HuH-7 (cell line): ENCODE data around the gene CNNM3.

Source experiments
- DNase-seq: peaks from one replicate; pipeline ENCODE4 v3.0.0; 2011; ENCODE audit warnings: low spot score

The CNNM3 gene

DNA sequence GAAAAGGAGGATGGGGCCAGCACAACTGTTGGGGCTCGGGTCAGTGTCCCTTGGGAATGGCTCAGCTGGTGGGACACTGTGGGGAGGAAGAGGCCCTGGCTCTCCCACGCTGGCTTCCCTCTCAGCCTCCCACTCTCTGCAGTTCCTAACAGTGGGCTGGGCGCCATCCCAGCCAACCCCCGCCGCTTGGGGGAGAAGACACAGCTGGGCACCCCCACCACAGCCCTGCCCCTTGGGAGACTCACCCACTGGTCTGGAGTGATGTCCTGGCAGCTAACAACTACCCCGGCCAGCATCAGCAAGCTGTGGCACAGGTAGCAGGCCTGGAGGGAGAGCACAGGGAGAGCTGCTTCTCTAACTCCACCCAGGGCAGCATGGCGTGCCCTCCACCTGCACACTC lies 62.1 kb downstream of the CNNM3 start:
- DNase-seq = no peak

DNA sequence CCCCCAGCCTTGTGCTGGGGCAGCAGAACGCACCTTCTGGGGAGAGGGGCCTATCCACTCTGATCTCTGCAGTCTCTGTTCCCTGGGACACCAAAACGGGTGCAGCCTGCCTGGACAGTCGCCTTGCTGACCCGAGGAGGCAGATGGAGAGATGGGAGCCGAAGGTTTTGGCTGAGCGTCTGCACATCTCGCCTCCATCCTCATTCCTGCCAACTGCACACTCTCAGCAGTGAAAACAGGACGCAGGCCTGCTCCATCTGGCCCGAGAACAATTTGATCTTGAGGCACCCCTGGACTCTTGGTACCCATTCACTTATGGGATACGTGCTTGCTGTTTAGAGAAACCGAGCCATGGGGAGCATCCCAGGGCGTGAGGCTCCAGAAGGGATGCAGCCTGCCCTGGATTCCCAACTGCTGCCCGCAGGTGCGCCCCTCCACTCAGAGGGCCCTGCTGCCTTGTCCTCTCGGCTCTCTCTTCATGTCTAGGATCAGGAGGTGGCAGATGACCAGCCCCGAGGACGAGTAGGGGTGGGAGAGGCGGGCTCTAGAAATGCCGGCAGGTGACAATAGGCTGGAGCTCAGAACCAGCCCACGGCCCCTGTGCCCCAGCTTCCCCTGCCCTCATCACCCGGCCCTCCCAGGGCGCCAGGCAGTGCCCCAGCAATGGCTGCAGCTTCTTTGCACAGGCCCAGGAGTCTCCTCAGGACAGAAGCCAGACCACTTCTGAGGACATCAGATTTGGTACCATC lies 62.9 kb downstream of the CNNM3 start:
- no peak for DNase-seq

DNA sequence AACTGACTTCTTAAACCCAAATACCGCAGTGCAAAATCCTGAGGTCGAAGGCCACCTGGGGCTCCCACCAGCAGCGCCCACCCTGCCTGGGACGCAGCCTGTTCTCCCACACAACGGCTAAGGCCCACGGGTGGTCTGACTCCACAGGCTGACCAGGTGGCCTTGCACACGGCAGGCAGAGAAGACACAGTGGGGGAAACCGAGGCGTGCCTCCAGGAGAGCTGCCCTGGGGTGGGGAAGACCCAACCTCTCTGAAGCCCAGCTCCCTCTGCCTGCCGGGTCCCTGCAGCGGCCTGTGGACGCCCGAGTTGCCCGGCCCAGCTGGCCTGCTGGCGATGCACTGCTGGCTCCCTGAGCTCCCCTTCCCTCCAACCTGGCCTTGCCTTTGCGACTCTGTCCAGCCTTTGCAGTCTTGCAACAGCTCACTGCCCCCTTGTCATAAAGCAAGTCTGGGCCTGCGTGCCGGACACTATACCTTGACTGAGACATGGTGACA lies 63.5 kb downstream of the CNNM3 start:
- no peak for DNase-seq

DNA sequence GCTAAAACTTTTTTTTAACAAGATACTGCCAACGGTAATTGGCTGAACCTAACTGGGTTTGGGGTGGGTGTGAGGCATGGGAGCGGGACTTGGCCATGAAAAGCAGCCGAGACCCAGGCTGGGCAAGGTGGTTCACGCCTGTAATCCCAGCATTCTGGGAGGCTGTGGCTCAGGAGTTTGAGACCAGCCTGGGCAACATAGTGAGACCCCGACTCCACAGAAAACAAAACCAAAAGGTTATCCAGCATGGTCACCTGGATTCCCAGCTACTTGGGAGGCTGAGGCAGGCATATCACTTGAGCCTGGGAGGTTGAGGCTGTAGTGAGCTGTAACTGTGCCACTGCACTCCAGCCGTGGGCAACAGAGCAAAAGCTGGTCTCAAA lies 64.8 kb downstream of the CNNM3 start:
- no peak for DNase-seq

DNA sequence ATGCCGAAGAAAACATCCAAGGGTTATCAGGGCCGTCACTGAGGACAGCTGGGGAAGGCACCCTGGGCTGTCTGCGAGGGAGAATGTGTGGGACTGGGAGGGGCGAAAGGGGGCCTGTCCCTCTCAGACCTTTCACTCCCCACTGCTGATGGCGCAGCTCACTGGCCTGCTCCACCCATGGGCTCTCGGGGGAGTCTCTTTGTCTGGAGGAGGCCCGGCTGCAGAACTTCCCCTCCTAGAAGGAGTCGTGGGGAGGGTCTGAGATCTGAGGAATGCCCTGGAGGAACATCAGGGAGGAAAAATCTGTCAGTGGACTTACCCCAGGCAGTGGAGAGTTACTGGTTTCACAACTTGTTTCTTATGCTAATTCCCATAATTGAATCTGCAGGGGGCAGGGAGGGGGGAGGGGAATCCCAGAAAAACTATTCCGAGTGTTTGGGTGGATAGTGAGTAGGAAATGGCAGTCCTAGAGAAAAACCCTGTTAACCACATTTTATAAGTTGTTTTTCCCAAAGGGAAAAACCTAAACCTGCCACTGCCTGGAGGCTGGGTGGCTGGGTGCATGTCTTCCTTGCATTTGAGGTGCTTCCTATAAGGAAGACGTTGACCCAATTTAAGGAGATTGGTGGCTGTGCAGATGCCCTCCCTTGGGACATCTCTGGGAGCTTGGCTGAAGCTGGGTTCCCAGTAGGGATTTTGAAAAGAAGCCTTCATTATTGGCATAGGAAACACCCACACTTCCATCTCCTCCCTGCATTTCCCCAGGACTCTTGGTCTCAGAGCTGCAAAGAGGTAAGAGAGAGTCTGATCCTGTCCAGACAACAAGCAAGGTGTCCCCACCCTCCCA lies 65.5 kb downstream of the CNNM3 start:
- no peak for DNase-seq

DNA sequence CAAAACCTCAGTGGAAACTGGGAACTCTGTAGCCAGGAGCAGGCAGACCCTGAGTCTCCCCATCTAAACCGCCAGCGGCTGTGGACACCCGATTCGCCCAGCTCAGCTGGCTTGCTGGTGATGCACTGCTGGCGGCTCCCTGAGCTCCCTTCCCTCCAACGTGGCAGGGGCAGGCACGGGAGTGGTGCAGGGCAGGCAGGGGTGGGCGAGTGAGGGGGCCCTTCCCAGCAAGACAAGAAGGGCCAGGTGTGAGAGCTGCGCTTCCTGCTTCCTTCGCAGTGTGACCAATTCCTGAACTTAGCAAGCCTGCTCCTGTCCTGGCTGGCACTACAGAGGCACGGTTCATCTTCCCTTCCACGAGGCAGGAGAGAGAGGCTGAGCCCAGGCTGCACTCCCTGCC lies 66.2 kb downstream of the CNNM3 start:
- DNase-seq = no peak

DNA sequence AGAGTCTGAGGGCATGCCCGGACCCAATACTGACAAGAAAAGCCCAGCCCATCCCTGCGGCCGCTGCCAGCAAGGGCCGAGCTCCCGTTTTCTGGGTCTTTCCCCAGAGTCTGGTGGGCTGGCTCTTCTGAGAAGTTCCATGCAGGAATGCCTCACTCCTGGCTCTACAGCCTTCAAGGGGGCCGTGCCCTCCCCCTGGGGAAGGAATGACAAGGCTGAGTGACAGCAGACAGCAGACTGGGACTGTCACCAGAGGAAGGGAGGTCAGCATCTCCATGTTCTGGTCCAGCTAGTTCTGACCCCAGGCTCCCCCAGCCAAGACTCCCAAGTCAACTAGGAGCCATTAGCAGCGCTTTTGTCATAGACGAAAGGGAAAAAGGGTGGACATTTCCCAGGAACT lies 66.8 kb downstream of the CNNM3 start:
- DNase-seq = no peak

DNA sequence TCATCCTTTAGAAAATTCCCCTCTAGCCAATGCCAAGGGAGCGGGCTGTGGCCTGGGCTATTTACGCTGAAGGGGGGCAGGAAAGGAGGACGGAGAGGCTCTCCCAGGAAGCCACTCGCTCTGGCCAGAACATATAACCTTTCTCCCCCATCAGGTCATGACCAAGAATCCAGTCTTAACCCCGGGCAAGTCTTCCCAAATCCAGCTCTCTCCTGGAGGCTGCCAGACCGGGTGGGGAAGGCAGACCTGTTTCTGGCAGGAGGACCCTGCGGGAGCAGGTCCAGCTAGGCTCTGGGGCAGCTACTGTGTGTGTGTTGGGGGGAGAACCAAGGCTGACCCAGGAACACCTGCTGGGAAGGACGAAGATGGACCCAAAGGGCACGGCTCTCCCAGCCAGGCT lies 67.2 kb downstream of the CNNM3 start:
- DNase-seq = no peak
